Liver (tissue), 3 donors: ENCODE data around the gene CYCS.
"Not testable (repeated sequence)": the region's sequence is repeated elsewhere in the genome, so short reads cannot be mapped to it uniquely, and the experiment has no call there.

ENCODE experiments used
- EGR1 ChIP-seq, 2 donors: IDR thresholded peaks; 2 replicates each; pipeline ENCODE4 v1.6.1; 2016 to 2018; ENCODE audit warnings: antibody characterized with exemption in 2 of 2, low read depth in 2 of 2
- JUND ChIP-seq, 2 donors: IDR thresholded peaks; 2 replicates each; pipeline ENCODE4 v1.6.1; 2016; ENCODE audit warnings: antibody characterized with exemption in 2 of 2
- RXRA ChIP-seq, 2 donors: IDR thresholded peaks; 2 replicates each; pipeline ENCODE4 v1.6.1; 2017 to 2018; ENCODE audit warnings: antibody characterized with exemption in 2 of 2, mild to moderate bottlenecking in 1 of 2
- TF ChIP-seq, protein P1 (sequence below): IDR thresholded peaks from 2 replicates; pipeline ENCODE4 v1.6.1; 2016; ENCODE audit warnings: antibody characterized with exemption, mild to moderate bottlenecking
- TF ChIP-seq, protein P2 (sequence below): IDR thresholded peaks from 2 replicates; pipeline ENCODE4 v1.6.1; 2016; ENCODE audit warnings: antibody characterized with exemption
- TF ChIP-seq, protein P3 (sequence below): fragments of 150-350 bp; IDR thresholded peaks from 2 replicates; pipeline ENCODE4 v1.5.1; 2017; ENCODE audit warnings: improper control_type of control experiment, low read depth, low read length; ENCODE audit not compliant: missing input control
- TF ChIP-seq, protein P4 (sequence below): IDR thresholded peaks from 2 replicates; pipeline ENCODE4 v1.6.1; 2016; ENCODE audit warnings: antibody characterized with exemption
- donor health status: healthy.
- donor health status: healthy.

DNA sequence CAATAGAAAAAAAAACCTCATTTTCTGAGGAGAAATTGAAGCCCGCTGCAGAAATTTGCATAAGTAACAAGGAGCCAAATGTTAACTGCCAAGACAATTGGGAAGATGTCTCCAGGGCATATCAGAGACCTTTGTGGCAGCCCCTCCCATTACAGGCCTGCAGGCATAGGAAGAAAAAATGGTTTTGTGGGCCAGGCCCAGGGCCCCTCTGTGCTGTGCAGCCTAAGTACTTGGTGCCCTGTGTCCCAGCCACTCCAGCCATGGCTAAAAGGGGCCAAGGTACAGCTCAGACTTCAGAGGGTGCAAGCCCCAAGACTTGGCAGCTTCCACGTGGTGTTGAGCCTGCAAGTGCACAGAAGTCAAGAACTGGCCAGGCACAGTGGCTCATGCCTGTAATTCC lies 14.5 kb downstream of the CYCS start:
- TF ChIP-seq, protein P1, sequence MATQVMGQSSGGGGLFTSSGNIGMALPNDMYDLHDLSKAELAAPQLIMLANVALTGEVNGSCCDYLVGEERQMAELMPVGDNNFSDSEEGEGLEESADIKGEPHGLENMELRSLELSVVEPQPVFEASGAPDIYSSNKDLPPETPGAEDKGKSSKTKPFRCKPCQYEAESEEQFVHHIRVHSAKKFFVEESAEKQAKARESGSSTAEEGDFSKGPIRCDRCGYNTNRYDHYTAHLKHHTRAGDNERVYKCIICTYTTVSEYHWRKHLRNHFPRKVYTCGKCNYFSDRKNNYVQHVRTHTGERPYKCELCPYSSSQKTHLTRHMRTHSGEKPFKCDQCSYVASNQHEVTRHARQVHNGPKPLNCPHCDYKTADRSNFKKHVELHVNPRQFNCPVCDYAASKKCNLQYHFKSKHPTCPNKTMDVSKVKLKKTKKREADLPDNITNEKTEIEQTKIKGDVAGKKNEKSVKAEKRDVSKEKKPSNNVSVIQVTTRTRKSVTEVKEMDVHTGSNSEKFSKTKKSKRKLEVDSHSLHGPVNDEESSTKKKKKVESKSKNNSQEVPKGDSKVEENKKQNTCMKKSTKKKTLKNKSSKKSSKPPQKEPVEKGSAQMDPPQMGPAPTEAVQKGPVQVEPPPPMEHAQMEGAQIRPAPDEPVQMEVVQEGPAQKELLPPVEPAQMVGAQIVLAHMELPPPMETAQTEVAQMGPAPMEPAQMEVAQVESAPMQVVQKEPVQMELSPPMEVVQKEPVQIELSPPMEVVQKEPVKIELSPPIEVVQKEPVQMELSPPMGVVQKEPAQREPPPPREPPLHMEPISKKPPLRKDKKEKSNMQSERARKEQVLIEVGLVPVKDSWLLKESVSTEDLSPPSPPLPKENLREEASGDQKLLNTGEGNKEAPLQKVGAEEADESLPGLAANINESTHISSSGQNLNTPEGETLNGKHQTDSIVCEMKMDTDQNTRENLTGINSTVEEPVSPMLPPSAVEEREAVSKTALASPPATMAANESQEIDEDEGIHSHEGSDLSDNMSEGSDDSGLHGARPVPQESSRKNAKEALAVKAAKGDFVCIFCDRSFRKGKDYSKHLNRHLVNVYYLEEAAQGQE = not testable (repeated sequence)
- TF ChIP-seq, protein P2, sequence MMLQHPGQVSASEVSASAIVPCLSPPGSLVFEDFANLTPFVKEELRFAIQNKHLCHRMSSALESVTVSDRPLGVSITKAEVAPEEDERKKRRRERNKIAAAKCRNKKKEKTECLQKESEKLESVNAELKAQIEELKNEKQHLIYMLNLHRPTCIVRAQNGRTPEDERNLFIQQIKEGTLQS = not testable (repeated sequence)
- not testable (repeated sequence) for TF ChIP-seq RXRA (IDR thresholded peaks at IDR 0.05); JUND (IDR thresholded peaks at IDR 0.05); EGR1 (IDR thresholded peaks at IDR 0.05; ENCODE audit: low read depth in 2 of 2)
- TF ChIP-seq, protein P3, sequence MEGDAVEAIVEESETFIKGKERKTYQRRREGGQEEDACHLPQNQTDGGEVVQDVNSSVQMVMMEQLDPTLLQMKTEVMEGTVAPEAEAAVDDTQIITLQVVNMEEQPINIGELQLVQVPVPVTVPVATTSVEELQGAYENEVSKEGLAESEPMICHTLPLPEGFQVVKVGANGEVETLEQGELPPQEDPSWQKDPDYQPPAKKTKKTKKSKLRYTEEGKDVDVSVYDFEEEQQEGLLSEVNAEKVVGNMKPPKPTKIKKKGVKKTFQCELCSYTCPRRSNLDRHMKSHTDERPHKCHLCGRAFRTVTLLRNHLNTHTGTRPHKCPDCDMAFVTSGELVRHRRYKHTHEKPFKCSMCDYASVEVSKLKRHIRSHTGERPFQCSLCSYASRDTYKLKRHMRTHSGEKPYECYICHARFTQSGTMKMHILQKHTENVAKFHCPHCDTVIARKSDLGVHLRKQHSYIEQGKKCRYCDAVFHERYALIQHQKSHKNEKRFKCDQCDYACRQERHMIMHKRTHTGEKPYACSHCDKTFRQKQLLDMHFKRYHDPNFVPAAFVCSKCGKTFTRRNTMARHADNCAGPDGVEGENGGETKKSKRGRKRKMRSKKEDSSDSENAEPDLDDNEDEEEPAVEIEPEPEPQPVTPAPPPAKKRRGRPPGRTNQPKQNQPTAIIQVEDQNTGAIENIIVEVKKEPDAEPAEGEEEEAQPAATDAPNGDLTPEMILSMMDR = not testable (repeated sequence)
- TF ChIP-seq, protein P4, sequence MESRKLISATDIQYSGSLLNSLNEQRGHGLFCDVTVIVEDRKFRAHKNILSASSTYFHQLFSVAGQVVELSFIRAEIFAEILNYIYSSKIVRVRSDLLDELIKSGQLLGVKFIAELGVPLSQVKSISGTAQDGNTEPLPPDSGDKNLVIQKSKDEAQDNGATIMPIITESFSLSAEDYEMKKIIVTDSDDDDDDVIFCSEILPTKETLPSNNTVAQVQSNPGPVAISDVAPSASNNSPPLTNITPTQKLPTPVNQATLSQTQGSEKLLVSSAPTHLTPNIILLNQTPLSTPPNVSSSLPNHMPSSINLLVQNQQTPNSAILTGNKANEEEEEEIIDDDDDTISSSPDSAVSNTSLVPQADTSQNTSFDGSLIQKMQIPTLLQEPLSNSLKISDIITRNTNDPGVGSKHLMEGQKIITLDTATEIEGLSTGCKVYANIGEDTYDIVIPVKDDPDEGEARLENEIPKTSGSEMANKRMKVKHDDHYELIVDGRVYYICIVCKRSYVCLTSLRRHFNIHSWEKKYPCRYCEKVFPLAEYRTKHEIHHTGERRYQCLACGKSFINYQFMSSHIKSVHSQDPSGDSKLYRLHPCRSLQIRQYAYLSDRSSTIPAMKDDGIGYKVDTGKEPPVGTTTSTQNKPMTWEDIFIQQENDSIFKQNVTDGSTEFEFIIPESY = not testable (repeated sequence)
